Caco-2 (cell line): Measurements from ENCODE around the gene ATPAF2. TPM values are rescaled to one million over a fixed set of nuclear protein-coding genes. Genes with fewer than 3 reads are reported as not detected.

Source experiments
- BruUV-seq: library from RNA; stranded (reverse); fragments of 400-500 nt; replicated peaks from 2 replicates; lab custom pipeline; 2021; lab: Mats Ljungman, UMichigan
- CTCF ChIA-PET: fragments of 300-600 bp; sonication (Branson Sonifier 250); formaldehyde crosslinking; loops from one replicate; lab custom pipeline; 2022; ENCODE audit warnings: antibody characterized with exemption; lab: Charles Lee
- POLR2A ChIA-PET: fragments of 300-600 bp; sonication (Branson Sonifier 250); formaldehyde crosslinking; loops from one replicate; lab custom pipeline; 2022; ENCODE audit warnings: antibody characterized with exemption; lab: Charles Lee
- DNase-seq, 2 experiments: peaks; one replicate each; pipeline versions ENCODE4 v3.0.0 to v3.0.0-alpha.2; 2020 to 2022
- H3K27me3 ChIP-seq: replicated peaks from 2 replicates; pipeline ENCODE4 v1.6.0; 2011; ENCODE audit warnings: low read length; ENCODE audit not compliant: control insufficient read depth, insufficient read depth
- H3K36me3 ChIP-seq: 2 replicates; pipeline ENCODE4 v1.5.1; 2011; ENCODE audit warnings: low read length; ENCODE audit not compliant: control insufficient read depth, insufficient read depth
- H3K4me1 ChIP-seq: fragments of 250-450 bp; sonication (Bioruptor Pico); 2 replicates; pipeline ENCODE4 v1.5.1; 2020; ENCODE audit warnings: mild to moderate bottlenecking
- H3K4me3 ChIP-seq: 2 replicates; pipeline ENCODE4 v1.5.1; 2011; ENCODE audit warnings: low read depth, mild to moderate bottlenecking, control low read depth, low read length
- H3K9me3 ChIP-seq: fragments of 250-450 bp; sonication (Bioruptor Pico); 2 replicates; pipeline ENCODE4 v1.5.1; 2020; ENCODE audit warnings: mild to moderate bottlenecking, moderate library complexity
- H3K27ac Mint-ChIP-seq: one replicate; pipeline ENCODE4 v1.8.0; 2022; ENCODE audit warnings: mixed read lengths; ENCODE audit not compliant: unreplicated experiment
- H3K27me3 Mint-ChIP-seq: one replicate; pipeline ENCODE4 v1.8.0; 2022; ENCODE audit warnings: mixed read lengths; ENCODE audit not compliant: insufficient read depth, unreplicated experiment
- H3K36me3 Mint-ChIP-seq: one replicate; pipeline ENCODE4 v1.8.0; 2022; ENCODE audit warnings: mild to moderate bottlenecking, mixed read lengths; ENCODE audit not compliant: insufficient read depth, unreplicated experiment
- H3K4me1 Mint-ChIP-seq: one replicate; pipeline ENCODE4 v1.8.0; 2022; ENCODE audit warnings: low read depth, mixed read lengths; ENCODE audit not compliant: unreplicated experiment
- H3K4me3 Mint-ChIP-seq: one replicate; pipeline ENCODE4 v1.8.0; 2022; ENCODE audit warnings: mild to moderate bottlenecking, moderate library complexity, mixed read lengths; ENCODE audit not compliant: unreplicated experiment
- H3K9me3 Mint-ChIP-seq: one replicate; pipeline ENCODE4 v1.8.0; 2022; ENCODE audit warnings: mixed read lengths; ENCODE audit not compliant: unreplicated experiment
- intact Hi-C: fragments of 100-400 bp; cut with micrococcal nuclease; formaldehyde crosslinking; loops from one replicate; pipeline ENCODE4 v1.10.0; 2022; ENCODE audit not compliant: unreplicated experiment
- total RNA-seq: library from RNA; stranded (reverse); gene quantifications from 2 replicates; pipeline ENCODE4 v1.2.3, GENCODE V29; 2022
- TF ChIP-seq, protein P1 (sequence below), 2 experiments: fragments of 200-600 bp in 1 of 2; IDR thresholded peaks; 1 replicate in 1 of 2; 2 replicates in 1 of 2; pipeline versions ENCODE4 v1.5.1 to v1.8.0; 2011 to 2022; ENCODE audit warnings: antibody characterized with exemption in 1 of 2, control low read depth in 1 of 2, inconsistent platforms in 1 of 2, low read depth in 1 of 2, low read length in 1 of 2, mild to moderate bottlenecking in 1 of 2, moderate library complexity in 1 of 2; ENCODE audit not compliant: insufficient read depth in 1 of 2, severe bottlenecking in 1 of 2, unreplicated experiment in 1 of 2

The ATPAF2 gene
- total RNA-seq, 1 experiment from 2014 or later: 37.9 TPM

GRCh38 chr17:18055597-18055996, 16.6 kb upstream of the ATPAF2 start:
- intact Hi-C loops: no loop called here
- Mint-ChIP-seq H3K27ac (no peak overlapping the region), H3K4me1 (no peaks in the 10 kb centered on the region), H3K9me3 (no peaks in the 10 kb centered on the region), H3K4me3 (no peak overlapping the region), H3K27me3 (no peaks in the 10 kb centered on the region), H3K36me3 (peaks cover 18% of the 10 kb centered on the region)
- no peaks in the 10 kb centered on the region for H3K27me3 ChIP-seq
- BruUV-seq: no TSS peak
- TF ChIP-seq, protein P1, sequence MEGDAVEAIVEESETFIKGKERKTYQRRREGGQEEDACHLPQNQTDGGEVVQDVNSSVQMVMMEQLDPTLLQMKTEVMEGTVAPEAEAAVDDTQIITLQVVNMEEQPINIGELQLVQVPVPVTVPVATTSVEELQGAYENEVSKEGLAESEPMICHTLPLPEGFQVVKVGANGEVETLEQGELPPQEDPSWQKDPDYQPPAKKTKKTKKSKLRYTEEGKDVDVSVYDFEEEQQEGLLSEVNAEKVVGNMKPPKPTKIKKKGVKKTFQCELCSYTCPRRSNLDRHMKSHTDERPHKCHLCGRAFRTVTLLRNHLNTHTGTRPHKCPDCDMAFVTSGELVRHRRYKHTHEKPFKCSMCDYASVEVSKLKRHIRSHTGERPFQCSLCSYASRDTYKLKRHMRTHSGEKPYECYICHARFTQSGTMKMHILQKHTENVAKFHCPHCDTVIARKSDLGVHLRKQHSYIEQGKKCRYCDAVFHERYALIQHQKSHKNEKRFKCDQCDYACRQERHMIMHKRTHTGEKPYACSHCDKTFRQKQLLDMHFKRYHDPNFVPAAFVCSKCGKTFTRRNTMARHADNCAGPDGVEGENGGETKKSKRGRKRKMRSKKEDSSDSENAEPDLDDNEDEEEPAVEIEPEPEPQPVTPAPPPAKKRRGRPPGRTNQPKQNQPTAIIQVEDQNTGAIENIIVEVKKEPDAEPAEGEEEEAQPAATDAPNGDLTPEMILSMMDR (IDR thresholded peaks at IDR 0.05; ENCODE audit: insufficient read depth in 1 of 2, low read depth in 1 of 2, low read length in 1 of 2, severe bottlenecking in 1 of 2, unreplicated experiment in 1 of 2): no peak
- H3K9me3 ChIP-seq: no peaks in the 10 kb centered on the region
- ChIA-PET POLR2A (no interaction called here), CTCF (interaction anchor here (1.2 kb wide), 1 partner anchor 83 kb away, joined by 5 read pairs; the partner anchor contains the start of genes DRC3 and TOM1L2)
- no peaks in the 10 kb centered on the region; the same call in 1 of the 2 replicates for H3K36me3 ChIP-seq
- no peak for DNase-seq
- H3K4me3 ChIP-seq: no peak overlapping the region
- H3K4me1 ChIP-seq: no peaks in the 10 kb centered on the region

DNA sequence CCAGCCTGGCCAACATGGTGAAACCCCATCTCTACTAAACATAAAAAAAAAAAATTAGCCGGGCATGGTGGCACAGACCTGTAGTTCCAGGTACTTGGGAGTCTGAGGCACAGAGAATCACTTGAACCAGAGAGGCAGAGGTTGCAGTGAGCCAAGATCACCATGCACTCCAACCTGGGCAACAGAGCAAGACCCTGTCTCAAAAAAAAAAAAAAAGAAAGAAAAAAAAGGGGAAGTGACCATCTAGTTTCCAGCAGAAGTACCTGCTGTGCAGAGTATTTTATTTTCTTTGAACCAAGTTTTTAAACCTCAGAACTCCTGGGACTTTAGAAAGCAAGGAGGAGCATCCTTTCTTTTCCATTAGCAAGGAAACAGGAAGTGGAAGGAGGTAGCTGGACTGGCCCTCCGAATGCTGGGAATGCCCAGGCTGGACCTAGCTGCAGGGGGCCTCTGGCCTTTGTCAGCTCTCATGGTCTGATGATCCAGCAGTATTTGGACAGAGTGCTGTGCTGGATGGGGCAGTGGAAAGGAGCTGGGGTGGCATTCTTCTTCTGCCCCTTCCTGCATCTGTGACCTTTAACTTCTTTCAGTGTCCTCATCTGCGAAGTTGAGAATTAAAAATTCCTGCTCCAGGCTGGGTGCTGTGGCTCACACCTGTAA, 6.9 kb upstream of the ATPAF2 start:
- H3K36me3 Mint-ChIP-seq: no peaks in the 10 kb centered on the region
- POLR2A ChIA-PET: no interaction called here
- no TSS peak for BruUV-seq
- no peak overlapping the region for H3K27ac Mint-ChIP-seq
- H3K4me3 ChIP-seq: no peak overlapping the region
- no peak overlapping the region for H3K4me3 Mint-ChIP-seq
- TF ChIP-seq, protein P1 (IDR thresholded peaks at IDR 0.05; ENCODE audit: insufficient read depth in 1 of 2, low read depth in 1 of 2, low read length in 1 of 2, severe bottlenecking in 1 of 2, unreplicated experiment in 1 of 2): no peak
- intact Hi-C loops: no loop called here
- no peaks in the 10 kb centered on the region for H3K27me3 ChIP-seq
- no peaks in the 10 kb centered on the region for H3K9me3 ChIP-seq
- CTCF ChIA-PET: interaction anchor here (0.5 to 0.7 kb wide), 2 partner anchors 28 to 216 kb away, joined by 3 to 6 read pairs; no protein-coding TSS in a partner anchor
- no peak for DNase-seq
- no peaks in the 10 kb centered on the region; the same call in 1 of the 2 replicates for H3K36me3 ChIP-seq
- H3K27me3 Mint-ChIP-seq: no peaks in the 10 kb centered on the region
- H3K9me3 Mint-ChIP-seq: no peaks in the 10 kb centered on the region
- peaks cover 6% of the 10 kb centered on the region for H3K4me1 Mint-ChIP-seq
- H3K4me1 ChIP-seq: no peaks in the 10 kb centered on the region

DNA sequence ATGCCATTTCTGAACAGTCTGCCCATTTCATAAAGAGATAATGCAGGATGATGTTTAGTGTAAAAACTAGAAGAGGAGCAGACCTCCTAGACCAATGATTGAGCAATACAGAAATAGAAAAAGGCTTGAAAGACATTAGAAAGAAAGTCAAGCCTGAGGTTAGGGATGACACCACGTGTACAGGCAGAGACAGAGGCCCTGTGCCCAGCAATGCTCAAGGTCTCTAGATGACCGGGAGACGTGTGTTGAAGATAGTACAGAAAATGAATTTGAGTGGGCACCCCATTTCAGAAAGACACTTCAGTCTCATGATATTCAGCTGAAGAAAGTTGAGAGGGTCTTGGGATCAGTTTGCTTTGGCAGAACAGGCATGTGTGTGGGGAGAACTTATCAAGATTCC, 5.6 kb upstream of the ATPAF2 start:
- Histone ChIP-seq H3K9me3 (no peaks in the 10 kb centered on the region), H3K4me1 (peaks cover 7% of the 10 kb centered on the region; the same call in 1 of the 2 replicates), H3K4me3 (no peak overlapping the region), H3K27me3 (no peaks in the 10 kb centered on the region), H3K36me3 (no peaks in the 10 kb centered on the region; the same call in 1 of the 2 replicates)
- ChIA-PET POLR2A (no interaction called here), CTCF (no interaction called here)
- H3K4me3 Mint-ChIP-seq: no peak overlapping the region
- TF ChIP-seq, protein P1 (IDR thresholded peaks at IDR 0.05; ENCODE audit: insufficient read depth in 1 of 2, low read depth in 1 of 2, low read length in 1 of 2, severe bottlenecking in 1 of 2, unreplicated experiment in 1 of 2): no peak
- H3K36me3 Mint-ChIP-seq: no peaks in the 10 kb centered on the region
- no TSS peak for BruUV-seq
- H3K9me3 Mint-ChIP-seq: no peaks in the 10 kb centered on the region
- H3K27me3 Mint-ChIP-seq: no peaks in the 10 kb centered on the region
- H3K4me1 Mint-ChIP-seq: peaks cover 11% of the 10 kb centered on the region
- intact Hi-C loops: no loop called here
- H3K27ac Mint-ChIP-seq: no peak overlapping the region
- no peak for DNase-seq
